Stimulated activated CD8-positive, alpha-beta memory T cell treated with anti-CD3 and anti-CD28 coated beads, Interleukin-15, amount 100 ng/mL, for 4 hours (primary cell): ENCODE results near the gene NCOR2.

Source experiments
- DNase-seq, 2 donors: peaks; one replicate each; pipeline ENCODE4 v3.0.0-alpha.2; 2020; ENCODE audit warnings: low read depth in 2 of 2

Gene NCOR2

GRCh38 chr12:124577374-124577773, 10.0 kb upstream of the NCOR2 start:
- DNase-seq, result no peak

DNA sequence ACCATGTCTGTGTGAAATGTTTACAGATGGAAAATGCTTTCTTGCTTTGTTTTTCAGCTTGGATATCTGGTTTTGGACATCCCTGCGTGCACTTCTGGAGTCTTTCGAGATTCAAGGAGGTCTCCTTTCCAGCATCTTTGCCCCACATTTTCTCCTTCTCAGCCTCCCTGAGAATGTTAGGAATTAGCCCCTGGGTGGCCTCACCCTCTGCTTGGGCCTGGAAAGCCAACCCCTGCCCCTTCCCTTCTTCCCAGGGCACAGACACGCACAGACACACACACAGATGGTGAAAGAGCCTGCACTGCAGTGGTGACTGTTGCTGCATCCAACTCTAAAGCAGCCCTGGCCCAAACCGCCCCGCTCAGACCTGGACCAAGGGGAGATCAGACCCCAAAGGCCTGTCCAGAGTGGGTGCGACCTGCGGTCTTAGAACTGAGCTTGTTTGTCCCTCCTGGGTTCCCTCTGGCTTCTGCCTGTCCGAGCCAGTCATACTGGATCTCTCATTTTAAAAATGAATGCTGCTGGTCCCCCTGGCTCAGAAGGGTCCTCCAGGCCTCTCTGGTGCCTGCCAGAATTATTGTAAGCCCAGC, 8.7 kb upstream of the NCOR2 start:
- no peak for DNase-seq

DNA sequence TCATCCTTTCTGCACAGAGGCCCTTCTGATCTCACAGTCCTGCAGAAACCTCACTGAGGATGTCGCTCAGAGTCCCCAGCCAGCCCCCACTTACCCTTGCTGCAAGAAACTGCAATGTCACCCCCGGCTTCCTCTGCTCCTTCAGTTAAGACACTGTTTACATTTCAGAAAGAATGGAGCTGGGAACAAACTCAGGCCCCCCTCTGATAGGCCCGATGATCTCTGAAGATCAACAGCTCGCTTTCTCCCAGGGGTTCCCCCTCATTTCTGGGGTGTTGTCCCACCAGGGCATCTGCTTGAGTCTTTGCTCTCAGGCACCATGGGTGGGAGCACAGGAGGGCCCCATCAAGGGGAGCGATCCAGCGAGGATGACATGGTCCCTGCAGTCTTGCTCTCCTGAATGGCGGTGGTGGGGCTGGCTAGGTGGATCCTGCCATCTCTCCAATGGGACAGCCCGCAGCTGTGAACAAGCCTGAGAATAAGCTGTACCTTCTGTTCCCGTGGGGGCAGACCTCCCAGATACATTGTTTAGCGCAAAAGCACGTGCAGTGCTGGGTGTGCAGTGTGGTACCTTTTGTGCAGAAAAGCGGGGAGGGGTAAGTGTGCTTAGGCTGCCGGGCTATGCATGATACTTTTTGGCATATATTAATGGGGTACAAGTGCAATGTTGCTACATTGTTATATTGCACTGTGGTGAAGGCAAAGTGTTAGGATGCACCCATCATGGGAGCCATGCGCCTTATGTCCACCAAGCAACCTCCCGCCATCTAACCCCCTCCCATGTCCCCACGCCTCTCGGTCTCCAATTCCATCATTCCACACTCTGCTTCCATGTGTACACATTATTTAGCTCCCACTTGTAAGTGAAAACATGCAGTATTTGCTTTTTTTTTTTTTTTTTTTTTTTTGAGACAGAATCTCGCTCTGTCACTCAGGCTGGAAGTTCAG, 6.7 kb upstream of the NCOR2 start:
- no peak for DNase-seq

GRCh38 chr12:124571556-124571955, 4.1 kb upstream of the NCOR2 start:
- no peak for DNase-seq

DNA sequence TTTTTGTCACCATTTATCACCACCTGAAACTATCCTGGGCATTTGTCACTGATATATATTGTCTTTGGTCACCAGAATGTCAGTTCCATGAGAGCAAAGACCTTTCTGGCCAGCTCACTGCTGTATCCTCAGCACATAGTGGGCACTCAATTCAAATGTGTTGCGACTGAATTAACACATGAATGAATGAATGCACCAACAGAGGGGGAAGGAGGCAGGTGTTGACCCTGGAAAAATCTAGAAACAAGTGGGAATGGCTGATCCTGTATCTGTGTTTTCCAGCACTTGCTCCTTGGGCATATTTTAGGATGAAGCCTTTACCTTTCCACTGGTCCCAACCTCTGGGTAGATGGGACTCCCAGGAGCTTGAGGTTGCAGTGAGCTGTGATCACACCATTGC, 3.4 kb upstream of the NCOR2 start:
- DNase-seq, result no peak

DNA sequence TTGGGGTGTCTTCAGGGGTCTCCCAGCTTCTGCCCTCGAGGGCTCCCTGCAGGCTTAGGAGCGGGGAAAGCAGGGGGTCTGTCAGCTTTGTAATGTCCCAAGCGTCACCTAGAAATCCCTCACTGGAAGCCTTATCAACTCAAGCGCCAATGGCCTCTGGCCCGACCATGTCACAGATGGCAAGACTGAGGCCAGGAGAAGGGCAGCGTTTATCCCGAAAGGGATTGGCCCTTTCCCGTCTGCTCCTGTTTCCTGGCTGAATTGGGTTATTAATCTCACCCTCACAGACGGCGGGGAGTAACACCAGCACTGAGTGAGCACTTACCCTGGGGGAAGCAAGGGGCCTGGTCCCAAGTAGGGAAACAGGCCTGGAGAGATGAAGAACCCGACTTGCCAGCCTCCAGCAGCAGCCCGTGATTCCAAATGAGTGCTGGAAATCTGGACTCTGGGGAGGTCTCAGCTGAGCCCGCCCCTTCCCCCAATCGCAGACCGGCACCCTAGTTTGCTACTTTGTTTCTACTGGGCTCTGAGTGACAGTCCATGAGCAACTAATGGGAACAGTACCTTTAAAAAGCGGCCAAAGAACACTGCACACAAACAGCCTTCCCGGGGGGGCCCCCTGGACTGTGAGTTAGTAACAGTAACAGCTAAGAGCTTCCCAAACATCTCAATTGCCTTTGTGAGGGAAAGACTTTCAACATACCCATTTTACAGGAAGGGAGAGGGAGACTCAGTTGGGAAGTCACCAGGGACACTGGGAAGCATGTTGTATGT, 2.1 kb upstream of the NCOR2 start:
- DNase-seq, result no peak

DNA sequence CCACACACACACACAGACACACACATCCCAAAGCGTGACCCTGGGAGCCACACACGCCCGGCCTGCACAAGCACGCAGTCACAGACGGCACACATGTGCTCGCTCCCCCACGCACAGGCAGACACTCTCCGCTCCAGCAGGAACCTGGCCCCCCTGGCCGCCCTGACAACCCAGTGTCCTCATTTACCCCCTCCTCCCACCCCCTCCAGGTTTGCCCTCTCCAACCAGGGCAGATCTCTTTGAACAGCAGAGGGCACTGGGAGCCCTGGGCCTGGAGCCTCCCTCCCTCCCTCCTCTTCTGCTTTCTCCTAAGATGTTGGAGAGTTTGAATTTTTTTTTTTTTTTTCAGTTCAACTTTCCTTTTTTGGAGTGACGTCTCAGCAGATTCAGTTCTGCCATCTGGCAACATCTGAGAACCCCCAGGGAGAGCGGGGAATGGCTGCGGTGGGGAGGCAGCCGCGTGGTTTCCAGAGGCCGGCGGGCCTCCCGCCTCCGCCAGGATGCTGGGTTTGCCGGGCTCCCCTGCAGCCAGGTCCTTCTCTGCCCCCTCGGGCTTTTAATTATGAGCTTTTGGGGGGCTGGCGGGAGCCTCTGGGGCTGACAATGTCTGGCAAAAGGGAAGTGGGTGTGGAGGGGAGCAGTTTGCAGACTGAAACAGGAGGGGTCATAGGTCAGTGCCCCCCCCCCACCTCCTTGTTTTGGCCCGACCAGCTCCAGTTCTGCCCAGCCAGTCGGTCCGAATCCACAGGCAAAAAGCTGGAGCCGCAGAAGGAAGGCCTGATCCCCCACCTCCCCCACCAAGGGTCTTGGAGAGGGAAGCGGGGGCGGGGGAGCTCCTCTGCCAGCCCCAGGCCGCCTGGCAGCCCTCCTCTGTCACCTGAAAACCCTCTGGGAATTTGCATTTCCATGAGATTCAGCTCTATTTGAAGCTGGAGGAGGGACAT, 1.3 kb upstream of the NCOR2 start:
- no peak for DNase-seq

DNA sequence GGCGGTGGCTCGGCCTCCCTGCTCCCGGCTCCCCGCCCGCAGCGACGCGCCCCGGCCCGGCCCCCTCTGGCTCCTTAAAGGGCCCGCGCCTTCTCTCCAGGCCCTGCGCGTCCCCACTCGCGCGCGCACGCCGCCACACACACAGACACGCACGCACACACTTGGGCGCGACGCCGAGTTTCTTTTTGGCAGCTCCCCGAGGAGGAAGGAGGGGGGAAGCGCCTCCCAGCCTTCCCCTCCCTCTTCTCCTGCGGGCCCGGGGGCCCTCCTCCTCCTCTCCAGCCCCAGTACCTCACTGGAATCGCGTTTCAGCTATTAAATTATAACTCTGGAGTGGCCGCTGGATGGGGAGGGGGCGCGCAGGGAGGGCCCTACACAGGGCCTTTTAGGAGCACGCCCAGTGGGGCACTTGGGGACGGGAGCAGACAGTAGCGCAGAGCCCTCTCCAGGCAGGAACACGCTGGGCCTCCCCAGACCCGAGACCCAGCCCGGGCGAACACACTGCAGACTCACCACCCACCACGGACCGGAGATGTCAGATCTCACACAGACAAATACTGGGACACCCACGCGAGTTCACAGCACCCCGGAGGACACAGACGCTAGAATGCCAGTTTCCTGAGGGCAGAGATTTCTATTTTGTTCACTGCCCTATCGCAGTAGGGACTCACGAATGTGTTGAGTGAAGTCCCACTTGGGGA, 411 bp upstream of the NCOR2 start:
- DNase-seq, result peak; percentile 53 to 64

GRCh38 chr12:124566161-124566996, 1.0 kb downstream of the NCOR2 start:
- DNase-seq, result peak; percentile 41 to 45

DNA sequence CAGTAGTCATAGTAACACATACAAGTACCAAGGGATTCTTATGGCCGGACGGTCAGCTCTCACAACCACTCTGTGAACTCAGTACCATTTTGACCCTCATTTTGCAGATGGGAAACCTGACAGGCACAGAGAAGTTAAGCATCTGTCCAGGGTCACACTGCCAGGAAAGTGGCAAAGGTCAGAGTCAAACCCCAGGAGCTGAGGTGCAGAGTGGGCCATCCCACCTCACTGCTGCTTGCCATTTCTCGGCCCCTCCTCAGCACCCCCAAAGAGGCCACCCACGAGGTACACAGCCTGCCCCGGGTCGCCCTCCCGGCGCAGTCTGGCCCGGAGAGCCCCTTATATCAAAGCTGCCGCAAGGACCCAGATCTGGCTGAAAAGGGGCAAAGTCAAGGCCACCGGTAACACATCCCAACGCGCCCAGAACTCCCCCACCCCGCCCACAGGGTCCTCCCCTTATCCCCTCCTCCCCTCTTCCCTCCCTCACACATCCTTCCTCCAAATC, 1.7 kb downstream of the NCOR2 start:
- no peak for DNase-seq

- DNase-seq, result no peak
Observed at GRCh38 chr12:124564971-124565491, 2.4 kb downstream of the NCOR2 start.

- DNase-seq, result no peak
Observed at GRCh38 chr12:124564232-124564958, 3.0 kb downstream of the NCOR2 start.

DNA sequence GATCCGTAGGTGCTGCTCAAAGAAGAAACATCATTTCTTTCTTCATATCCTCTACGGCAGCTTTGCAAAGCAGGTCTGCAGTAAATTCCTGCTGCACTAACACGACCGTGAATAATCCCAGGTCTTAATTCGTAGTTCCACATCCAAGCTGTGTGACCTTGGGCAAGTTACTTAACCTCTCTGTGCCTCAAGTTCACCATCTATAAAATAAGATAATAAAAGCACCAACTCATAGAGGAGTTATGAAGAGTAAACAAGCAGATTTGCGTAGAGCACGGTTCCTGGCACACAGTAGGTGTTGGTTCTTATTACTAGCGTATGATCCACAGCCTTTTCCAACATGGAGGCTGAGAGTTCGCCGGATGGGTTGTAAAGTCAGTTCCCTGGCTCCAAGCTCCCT, 3.6 kb downstream of the NCOR2 start:
- DNase-seq, result no peak

DNA sequence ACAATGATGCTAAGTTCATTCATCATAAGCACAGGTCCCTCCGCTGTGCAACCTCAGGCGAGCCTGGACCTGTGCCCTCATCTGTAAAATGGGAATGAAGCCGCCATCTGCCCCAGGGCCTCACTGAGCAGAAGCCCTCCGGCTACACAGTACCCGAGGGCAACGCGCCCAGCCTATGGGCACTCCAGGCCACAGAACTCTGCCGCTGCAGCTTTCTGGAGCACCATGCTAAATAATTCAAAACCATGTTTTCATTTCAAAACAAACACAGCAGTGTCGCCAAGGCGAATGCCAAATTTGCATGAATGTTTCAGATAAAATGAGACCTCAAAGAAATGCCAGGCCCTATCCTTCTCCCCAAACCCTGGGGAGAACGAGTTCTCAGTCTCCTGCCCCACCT, 4.0 kb downstream of the NCOR2 start:
- no peak for DNase-seq

DNA sequence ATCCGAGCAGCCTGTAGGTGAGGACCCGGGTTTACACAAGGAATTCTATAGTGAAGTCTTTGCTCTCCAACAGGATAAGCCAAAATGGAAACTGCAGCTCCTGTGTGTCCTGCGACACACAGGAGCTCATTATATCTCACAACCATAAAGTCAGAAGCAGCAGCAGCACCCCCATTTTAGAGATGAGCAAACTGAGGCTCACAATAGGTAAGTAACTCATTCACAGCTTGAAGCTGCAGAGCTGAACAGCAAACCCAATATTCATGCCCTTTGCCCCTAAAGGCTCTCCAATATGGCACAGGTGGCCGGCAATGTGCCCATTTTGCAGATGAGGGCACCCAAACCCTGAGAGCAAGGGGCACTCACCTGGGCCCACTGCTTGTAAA, 4.6 kb downstream of the NCOR2 start:
- no peak for DNase-seq

GRCh38 chr12:124562018-124562795, 5.2 kb downstream of the NCOR2 start:
- DNase-seq, result no peak

DNA sequence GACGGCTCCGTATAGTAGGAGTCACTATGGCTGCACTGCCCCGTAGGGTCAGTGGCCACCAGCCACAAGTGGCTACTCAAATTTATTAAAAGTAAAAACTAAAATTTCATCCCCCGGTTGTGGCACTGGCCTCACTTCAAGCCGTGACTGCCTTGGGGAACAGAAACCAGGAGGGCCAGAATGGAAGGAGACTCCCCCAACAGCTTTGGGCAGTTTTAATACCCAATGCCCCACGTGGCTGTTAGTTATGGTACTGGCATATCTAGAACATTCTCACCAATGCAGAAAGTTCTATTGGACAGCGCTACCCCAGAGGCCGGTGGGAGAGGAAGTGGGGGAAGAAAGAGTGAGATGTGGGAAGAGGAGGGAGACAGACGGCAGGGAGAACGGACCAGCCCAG, 6.2 kb downstream of the NCOR2 start:
- DNase-seq, result no peak
